A673 (cell line): Measurements from ENCODE around the gene CCDC43. TPM values are rescaled to one million over a fixed set of nuclear protein-coding genes. Genes with fewer than 3 reads are reported as not detected.

Experiments
- BruUV-seq: library from RNA; stranded (reverse); fragments of 400-500 nt; replicated peaks from 2 replicates; lab custom pipeline; 2021; lab: Mats Ljungman, UMichigan
- CTCF ChIA-PET: fragments of 300-600 bp; sonication (Branson Sonifier 250); formaldehyde crosslinking; loops from one replicate; lab custom pipeline; 2022; ENCODE audit warnings: antibody characterized with exemption; lab: Charles Lee
- POLR2A ChIA-PET: fragments of 300-600 bp; sonication (Branson Sonifier 250); formaldehyde crosslinking; loops from one replicate; lab custom pipeline; 2022; ENCODE audit warnings: antibody characterized with exemption; ENCODE audit not compliant: low non-redundant PET; lab: Charles Lee
- DNase-seq: peaks from one replicate; pipeline ENCODE4 v3.0.0-alpha.2; 2015; ENCODE audit warnings: low spot score
- H3K27ac ChIP-seq: fragments of 200-600 bp; sonication (generic); 2 replicates; pipeline ENCODE4 v1.5.1; 2016; ENCODE audit warnings: mixed run types, low read depth, mild to moderate bottlenecking, mixed read lengths, antibody characterized with exemption, low read length; ENCODE audit not compliant: poor library complexity, severe bottlenecking
- H3K27me3 ChIP-seq: fragments of 200-600 bp; sonication (generic); replicated peaks from 2 replicates; pipeline ENCODE4 v1.6.1; 2017; ENCODE audit warnings: mixed run types, low read depth, mild to moderate bottlenecking, mixed read lengths, antibody characterized with exemption, low read length; ENCODE audit not compliant: insufficient read depth, poor library complexity
- H3K36me3 ChIP-seq: fragments of 200-600 bp; sonication (generic); 2 replicates; pipeline ENCODE4 v1.6.1; 2016; ENCODE audit warnings: mixed run types, mild to moderate bottlenecking, mixed read lengths, antibody characterized with exemption, low read length; ENCODE audit not compliant: insufficient read depth, poor library complexity, severe bottlenecking
- H3K4me1 ChIP-seq: fragments of 200-600 bp; sonication (generic); 2 replicates; pipeline ENCODE4 v1.6.1; 2017; ENCODE audit warnings: mixed run types, mild to moderate bottlenecking, mixed read lengths, antibody characterized with exemption, low read length; ENCODE audit not compliant: insufficient read depth, poor library complexity, severe bottlenecking
- H3K4me3 ChIP-seq: fragments of 200-600 bp; sonication (generic); 2 replicates; pipeline ENCODE4 v1.5.1; 2016; ENCODE audit warnings: low read depth, mixed run types, mild to moderate bottlenecking, mixed read lengths, low read length; ENCODE audit not compliant: poor library complexity, severe bottlenecking
- H3K9me3 ChIP-seq: fragments of 200-600 bp; sonication (generic); 2 replicates; pipeline ENCODE4 v1.6.1; 2016; ENCODE audit warnings: mixed run types, low read depth, mild to moderate bottlenecking, mixed read lengths, antibody characterized with exemption, low read length; ENCODE audit not compliant: poor library complexity, severe bottlenecking
- CTCF ChIP-seq: fragments of 300-800, 200-600 bp; sonication (generic); conservative IDR thresholded peaks from 2 replicates; pipeline ENCODE4 v1.5.1; 2017; ENCODE audit warnings: low read depth, mild to moderate bottlenecking, antibody characterized with exemption, low read length, moderate library complexity, mixed read lengths
- EZH2 ChIP-seq: fragments of 200-600 bp; sonication (generic); IDR thresholded peaks from 2 replicates; pipeline ENCODE4 v1.6.1; 2017; ENCODE audit warnings: borderline replicate concordance, low read depth, mild to moderate bottlenecking, mixed read lengths, antibody characterized with exemption, low read length; ENCODE audit not compliant: poor library complexity, severe bottlenecking
- intact Hi-C: fragments of 100-400 bp; cut with micrococcal nuclease; formaldehyde crosslinking; loops from one replicate; pipeline ENCODE4 v1.10.0; 2022; ENCODE audit not compliant: unreplicated experiment
- total RNA-seq: library from RNA; stranded (reverse); gene quantifications from 2 replicates; pipeline ENCODE4 v1.2.3, GENCODE V29; 2021

CCDC43 gene
- total RNA-seq, 1 experiment from 2014 or later, result 20.3 TPM

- CTCF ChIA-PET, result no interaction called here
- no peaks in the 10 kb centered on the region for H3K9me3 ChIP-seq
- TF ChIP-seq EZH2 (no peak), CTCF (no peak)
- POLR2A ChIA-PET, result no interaction called here
- no peaks in the 10 kb centered on the region for H3K4me1 ChIP-seq
- DNase-seq, result no peak
- H3K27me3 ChIP-seq, result no peaks in the 10 kb centered on the region
- BruUV-seq, result no TSS peak
- H3K4me3 ChIP-seq, result no peak overlapping the region
- no peak overlapping the region for H3K27ac ChIP-seq
- intact Hi-C loops, result loop anchor here (10.0 kb wide), 1 partner anchor 139 kb away; no protein-coding TSS in a partner anchor
- H3K36me3 ChIP-seq, result no peaks in the 10 kb centered on the region
Measured at GRCh38 chr17:44673893-44674292, 15.7 kb downstream of the CCDC43 start.

- BruUV-seq, result no TSS peak
- ChIA-PET POLR2A (no interaction called here), CTCF (no interaction called here)
- TF ChIP-seq CTCF (peak; percentile 56), EZH2 (no peak)
- Histone ChIP-seq H3K4me1 (no peaks in the 10 kb centered on the region), H3K36me3 (no peaks in the 10 kb centered on the region), H3K27ac (no peak overlapping the region), H3K9me3 (no peaks in the 10 kb centered on the region), H3K27me3 (no peaks in the 10 kb centered on the region), H3K4me3 (no peak overlapping the region)
- intact Hi-C loops, result loop anchor here (10.0 kb wide), 1 partner anchor 138 kb away; no protein-coding TSS in a partner anchor
- peak; percentile 9 for DNase-seq
Measured at GRCh38 chr17:44672479-44673093, 17.0 kb downstream of the CCDC43 start.

- intact Hi-C loops, result no loop called here
- no peak for DNase-seq
- ChIA-PET CTCF (no interaction called here), POLR2A (no interaction called here)
- Histone ChIP-seq H3K27ac (no peak overlapping the region), H3K27me3 (no peaks in the 10 kb centered on the region), H3K9me3 (no peaks in the 10 kb centered on the region), H3K4me3 (no peak overlapping the region), H3K36me3 (no peaks in the 10 kb centered on the region), H3K4me1 (no peaks in the 10 kb centered on the region)
- BruUV-seq, result no TSS peak
- no peak for TF ChIP-seq CTCF
- no peak for TF ChIP-seq EZH2
Measured at GRCh38 chr17:44666006-44666405, 23.6 kb downstream of the CCDC43 start.
